OCI-LY1 (cell line): ENCODE results near the gene ST7.

Source experiments
- CTCF ChIP-seq: fragments of 200-600 bp; sonication (generic), shearing (Covaris generic); IDR thresholded peaks from 2 replicates; pipeline ENCODE4 v1.5.1; 2017; ENCODE audit warnings: mild to moderate bottlenecking, antibody characterized with exemption, low read length, moderate library complexity, mixed read lengths
- EZH2 ChIP-seq: fragments of 200-600 bp; sonication (generic), shearing (Covaris generic); IDR thresholded peaks from 2 replicates; pipeline ENCODE4 v1.8.0; 2017; ENCODE audit warnings: borderline replicate concordance, mixed run types, mild to moderate bottlenecking, antibody characterized with exemption, low read length, moderate library complexity, mixed read lengths

GRCh38 chr7:117273325-117273724 lies 320.0 kb downstream of the ST7 start:
- no peak for TF ChIP-seq CTCF
- no peak for TF ChIP-seq EZH2
